Astrocyte (in vitro differentiated cells and primary cell): ENCODE measurements around the gene RNF227. TPM values are rescaled to one million over a fixed set of nuclear protein-coding genes. Genes with fewer than 3 reads are reported as not detected.

Experiments used
- DNase-seq: peaks from one replicate; pipeline ENCODE4 v3.0.0-alpha.2; 2010; ENCODE audit warnings: low read depth
- FAIRE-seq: peaks from 2 replicates; lab custom pipeline; 2011; peaks lifted over from hg19 to GRCh38; lab: Jason Lieb, UNC
- H2AFZ ChIP-seq: 2 replicates; pipeline ENCODE4 v1.6.0; 2012; ENCODE audit warnings: low read depth, low read length, inconsistent platforms
- H3K27ac ChIP-seq: 2 replicates; pipeline ENCODE4 v1.5.1; 2011; ENCODE audit warnings: low read depth, low read length, inconsistent platforms
- H3K27me3 ChIP-seq: 2 replicates; pipeline ENCODE4 v1.6.0; 2011; ENCODE audit warnings: low read length, inconsistent platforms; ENCODE audit not compliant: insufficient read depth
- H3K36me3 ChIP-seq: 2 replicates; pipeline ENCODE4 v1.5.1; 2011; ENCODE audit warnings: low read length, inconsistent platforms; ENCODE audit not compliant: insufficient read depth
- H3K4me1 ChIP-seq: 2 replicates; pipeline ENCODE4 v1.5.1; 2011; ENCODE audit warnings: low read length, inconsistent platforms; ENCODE audit not compliant: insufficient read depth
- H3K4me2 ChIP-seq: 2 replicates; pipeline ENCODE4 v1.6.0; 2012; ENCODE audit warnings: low read length, inconsistent platforms
- H3K4me3 ChIP-seq: 2 replicates; pipeline ENCODE4 v1.5.1; 2011; ENCODE audit warnings: low read depth, mild to moderate bottlenecking, low read length, inconsistent platforms; ENCODE audit not compliant: insufficient read depth
- H3K79me2 ChIP-seq: 2 replicates; pipeline ENCODE4 v1.6.0; 2012; ENCODE audit warnings: mild to moderate bottlenecking, low read length, inconsistent platforms; ENCODE audit not compliant: insufficient read depth
- H3K9ac ChIP-seq: 2 replicates; pipeline ENCODE4 v1.6.0; 2012; ENCODE audit warnings: mild to moderate bottlenecking, low read length, inconsistent platforms
- H3K9me3 ChIP-seq: 2 replicates; pipeline ENCODE4 v1.5.1; 2012; ENCODE audit warnings: low read depth, mild to moderate bottlenecking, low read length, inconsistent platforms; ENCODE audit not compliant: insufficient read depth
- H4K20me1 ChIP-seq: 2 replicates; pipeline ENCODE4 v1.6.0; 2012; ENCODE audit warnings: low read length, inconsistent platforms; ENCODE audit not compliant: insufficient read depth
- H3K27ac Mint-ChIP-seq: one replicate; pipeline ENCODE4 v1.8.0; 2021; ENCODE audit warnings: mild to moderate bottlenecking, mixed read lengths; ENCODE audit not compliant: unreplicated experiment
- H3K27me3 Mint-ChIP-seq: one replicate; pipeline ENCODE4 v1.8.0; 2021; ENCODE audit warnings: low read depth, mixed read lengths; ENCODE audit not compliant: unreplicated experiment
- H3K36me3 Mint-ChIP-seq: one replicate; pipeline ENCODE4 v1.8.0; 2021; ENCODE audit warnings: low read depth, mixed read lengths; ENCODE audit not compliant: unreplicated experiment
- H3K4me1 Mint-ChIP-seq: one replicate; pipeline ENCODE4 v1.8.0; 2021; ENCODE audit warnings: low read depth, mixed read lengths; ENCODE audit not compliant: unreplicated experiment
- H3K4me3 Mint-ChIP-seq: one replicate; pipeline ENCODE4 v1.8.0; 2021; ENCODE audit warnings: mild to moderate bottlenecking, moderate library complexity, mixed read lengths; ENCODE audit not compliant: unreplicated experiment
- H3K9me3 Mint-ChIP-seq: one replicate; pipeline ENCODE4 v1.8.0; 2021; ENCODE audit warnings: mild to moderate bottlenecking, mixed read lengths; ENCODE audit not compliant: unreplicated experiment
- EZH2 ChIP-seq: IDR thresholded peaks from 2 replicates; pipeline ENCODE4 v1.6.1; 2012; ENCODE audit warnings: mild to moderate bottlenecking, low read length, inconsistent platforms; ENCODE audit not compliant: insufficient read depth
- total RNA-seq: library from RNA; stranded (reverse); gene quantifications from 2 replicates; pipeline ENCODE4 v1.2.1, GENCODE V29; 2021
- TF ChIP-seq, protein P1 (sequence below): IDR thresholded peaks from 2 replicates; pipeline ENCODE4 v1.5.1; 2011; ENCODE audit warnings: low read depth, mild to moderate bottlenecking, inconsistent platforms, low read length, moderate library complexity; ENCODE audit not compliant: insufficient read depth

RNF227 gene
- total RNA-seq, 1 donor from 2014 or later: 0.54 TPM

DNA sequence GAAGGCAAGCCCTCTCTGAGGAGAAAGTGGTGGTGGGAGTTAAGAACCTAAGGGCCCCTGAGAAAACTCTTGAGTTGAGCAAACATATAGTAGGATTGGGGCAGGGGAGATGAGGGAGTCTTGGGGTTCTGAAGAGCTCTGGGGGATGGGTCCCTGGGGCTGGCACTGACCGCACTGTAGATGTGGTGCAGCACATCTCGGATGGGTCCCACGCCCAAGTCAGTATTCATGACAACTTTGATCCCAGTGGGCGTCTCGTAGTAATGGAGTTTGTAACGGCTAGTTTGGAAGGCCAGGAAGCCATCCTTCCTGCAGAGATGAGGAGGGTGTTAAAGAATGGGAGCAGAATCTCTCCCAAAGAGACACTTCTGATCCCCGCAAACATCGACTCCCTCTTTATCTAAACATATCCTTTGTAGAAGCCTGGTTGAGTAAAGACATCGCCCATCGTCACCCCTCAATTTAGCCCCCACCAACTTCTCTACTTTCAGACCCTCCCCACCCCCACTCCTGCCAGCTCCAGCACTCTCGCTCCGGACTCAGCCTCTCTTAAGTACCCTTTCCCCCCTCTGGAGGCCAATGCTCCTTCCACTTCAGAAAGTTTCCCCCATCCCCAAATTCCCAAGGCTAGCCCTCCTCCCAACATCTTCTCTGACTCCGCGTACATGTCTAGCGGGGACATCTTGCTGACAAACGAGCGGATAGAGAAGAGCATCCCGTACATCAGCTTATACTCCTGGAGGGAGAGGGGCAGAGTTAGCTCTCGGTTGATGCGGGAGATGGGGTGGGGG is 14.9 kb upstream of the RNF227 start:
- H3K27me3 ChIP-seq: no peaks in the 10 kb centered on the region
- H3K27ac Mint-ChIP-seq: peak overlapping the region; percentile 14
- peaks cover 14% of the 10 kb centered on the region for H3K4me1 Mint-ChIP-seq
- H3K79me2 ChIP-seq: peaks cover 44% of the 10 kb centered on the region
- FAIRE-seq (no peak), DNase-seq (no peak)
- H2AFZ ChIP-seq: peak overlapping the region; percentile 72
- H3K9me3 ChIP-seq: no peaks in the 10 kb centered on the region
- peak overlapping the region; percentile 96 for H3K4me2 ChIP-seq
- H3K9ac ChIP-seq: peak overlapping the region; percentile 84
- TF ChIP-seq, protein P1, sequence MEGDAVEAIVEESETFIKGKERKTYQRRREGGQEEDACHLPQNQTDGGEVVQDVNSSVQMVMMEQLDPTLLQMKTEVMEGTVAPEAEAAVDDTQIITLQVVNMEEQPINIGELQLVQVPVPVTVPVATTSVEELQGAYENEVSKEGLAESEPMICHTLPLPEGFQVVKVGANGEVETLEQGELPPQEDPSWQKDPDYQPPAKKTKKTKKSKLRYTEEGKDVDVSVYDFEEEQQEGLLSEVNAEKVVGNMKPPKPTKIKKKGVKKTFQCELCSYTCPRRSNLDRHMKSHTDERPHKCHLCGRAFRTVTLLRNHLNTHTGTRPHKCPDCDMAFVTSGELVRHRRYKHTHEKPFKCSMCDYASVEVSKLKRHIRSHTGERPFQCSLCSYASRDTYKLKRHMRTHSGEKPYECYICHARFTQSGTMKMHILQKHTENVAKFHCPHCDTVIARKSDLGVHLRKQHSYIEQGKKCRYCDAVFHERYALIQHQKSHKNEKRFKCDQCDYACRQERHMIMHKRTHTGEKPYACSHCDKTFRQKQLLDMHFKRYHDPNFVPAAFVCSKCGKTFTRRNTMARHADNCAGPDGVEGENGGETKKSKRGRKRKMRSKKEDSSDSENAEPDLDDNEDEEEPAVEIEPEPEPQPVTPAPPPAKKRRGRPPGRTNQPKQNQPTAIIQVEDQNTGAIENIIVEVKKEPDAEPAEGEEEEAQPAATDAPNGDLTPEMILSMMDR: no peak
- no peak for TF ChIP-seq EZH2
- peak overlapping the region; percentile 90 for H3K4me3 ChIP-seq
- H3K36me3 ChIP-seq: peaks cover 3% of the 10 kb centered on the region
- peaks cover 17% of the 10 kb centered on the region for H3K36me3 Mint-ChIP-seq
- H4K20me1 ChIP-seq: peaks cover 26% of the 10 kb centered on the region
- peak overlapping the region; percentile 32 for H3K27ac ChIP-seq
- peaks cover 5% of the 10 kb centered on the region for H3K9me3 Mint-ChIP-seq
- H3K27me3 Mint-ChIP-seq: peaks cover 31% of the 10 kb centered on the region
- peak overlapping the region; percentile 95 for H3K4me3 Mint-ChIP-seq
- peaks cover 19% of the 10 kb centered on the region for H3K4me1 ChIP-seq

DNA sequence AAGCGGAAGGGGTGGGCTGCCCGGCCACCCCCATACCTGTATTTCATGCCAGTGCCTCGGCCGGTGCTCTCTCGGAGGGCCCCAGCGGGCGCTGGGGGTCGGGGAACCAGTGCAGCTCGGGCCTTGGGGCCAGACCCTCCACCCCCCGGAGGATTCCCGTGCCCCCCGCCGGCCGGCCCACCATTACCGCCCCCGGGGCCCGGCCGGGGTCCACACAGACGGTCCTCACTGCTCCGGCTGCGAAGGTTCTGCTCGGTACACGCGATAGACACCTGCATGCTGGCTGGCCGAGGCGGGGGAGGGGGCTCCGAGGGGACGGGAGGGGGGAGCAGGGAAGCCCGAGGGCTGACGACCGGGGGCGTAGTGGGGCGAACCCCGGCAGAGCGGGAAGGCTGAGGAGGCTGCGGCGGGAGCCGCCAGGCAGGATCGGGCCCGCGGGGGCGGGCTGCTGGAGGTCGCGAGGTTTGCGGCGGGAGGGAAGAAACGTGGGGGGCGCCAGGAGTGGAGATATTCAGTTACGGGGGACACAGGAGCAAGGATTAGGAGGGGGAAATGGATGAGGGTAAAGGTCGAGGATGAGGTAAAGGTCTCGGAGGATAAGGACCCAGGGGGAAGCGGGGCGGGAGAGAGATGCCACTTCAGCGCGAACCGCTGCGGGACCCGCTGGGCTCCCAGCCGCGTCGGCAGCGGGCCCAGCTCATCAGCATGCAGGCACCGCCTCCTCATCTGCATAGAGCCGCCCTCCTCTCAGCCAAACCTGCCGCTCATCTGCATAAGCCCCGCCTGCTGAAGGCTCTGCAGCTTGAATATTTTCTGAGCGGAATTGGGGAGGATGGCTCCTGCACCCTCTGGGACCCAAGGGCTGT is 13.3 kb upstream of the RNF227 start, which contains the start of gene KCNAB3:
TSS of gene KCNAB3 (minus strand) at position 699 of the 866 bp plus-strand sequence. CDS start at position 278, 421 bp downstream.
- Histone ChIP-seq H3K27ac (no peak within 1 kb of the TSS), H2AFZ (peak within 1 kb of the TSS; percentile 79), H3K4me1 (peaks cover 19% of the 10 kb centered on the region), H4K20me1 (peaks cover 15% of the 10 kb centered on the region), H3K27me3 (no peaks in the 10 kb centered on the region), H3K79me2 (peaks cover 37% of the 10 kb centered on the region), H3K9me3 (no peaks in the 10 kb centered on the region), H3K9ac (peak within 1 kb of the TSS; percentile 79), H3K4me2 (peak within 1 kb of the TSS; percentile 96), H3K4me3 (peak within 1 kb of the TSS; percentile 49), H3K36me3 (no peaks in the 10 kb centered on the region)
- Mint-ChIP-seq H3K27me3 (peaks cover 35% of the 10 kb centered on the region), H3K4me3 (peak within 1 kb of the TSS; percentile 95), H3K9me3 (peaks cover 5% of the 10 kb centered on the region), H3K27ac (peak within 1 kb of the TSS; percentile 73), H3K4me1 (peaks cover 14% of the 10 kb centered on the region), H3K36me3 (peaks cover 13% of the 10 kb centered on the region)
- FAIRE-seq (no peak), DNase-seq (peak; percentile 60)
- TF ChIP-seq, protein P1: no peak
- TF ChIP-seq EZH2: no peak
